NCI-H2227 treated with DMSO at 0.1 percent for 48 hours (cell line): ENCODE data around the gene TBATA.

Source experiments
- DNase-seq: peaks from one replicate; lab custom pipeline; 2025; lab: John Stamatoyannopoulos, UW

TBATA gene

DNA sequence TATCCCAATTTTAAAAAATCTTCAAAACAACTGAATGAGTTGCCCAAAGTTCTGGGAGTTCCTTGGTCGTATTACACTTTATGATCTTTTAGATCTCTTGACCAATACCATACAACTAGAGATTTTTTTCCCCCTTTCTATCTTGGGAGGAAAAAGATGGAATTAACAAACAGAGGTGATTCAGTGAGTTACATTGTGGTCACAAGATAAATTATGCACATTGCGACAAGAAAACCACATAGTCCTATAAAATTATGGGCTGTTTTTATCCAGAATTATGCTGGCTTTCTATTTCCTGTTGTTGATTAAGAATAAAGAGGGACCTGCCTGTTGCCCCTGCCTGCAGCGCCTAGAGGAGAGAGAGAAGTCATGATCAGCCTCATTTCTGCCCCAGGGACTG lies 22.4 kb upstream of the TBATA start:
- no peak for DNase-seq

DNA sequence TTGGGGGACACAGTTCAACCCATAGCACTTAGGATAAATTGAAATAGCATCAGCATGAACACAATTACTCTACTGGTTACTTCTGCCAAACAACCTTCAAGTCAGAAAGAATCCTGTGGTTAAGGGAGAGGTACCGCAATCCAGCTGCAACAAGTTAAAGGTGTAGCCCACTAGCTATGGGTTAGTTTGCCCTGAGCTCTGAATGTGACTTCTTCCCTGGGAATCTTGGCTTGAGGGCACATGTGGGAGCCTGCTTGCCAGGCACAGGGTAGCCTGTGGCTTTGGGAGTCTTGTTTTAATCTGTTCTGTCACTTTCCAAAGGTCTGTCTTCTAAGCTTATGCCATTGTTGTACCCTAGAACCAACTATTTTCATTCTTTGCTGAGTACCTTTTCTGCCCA lies 21.7 kb upstream of the TBATA start:
- DNase-seq = no peak

DNA sequence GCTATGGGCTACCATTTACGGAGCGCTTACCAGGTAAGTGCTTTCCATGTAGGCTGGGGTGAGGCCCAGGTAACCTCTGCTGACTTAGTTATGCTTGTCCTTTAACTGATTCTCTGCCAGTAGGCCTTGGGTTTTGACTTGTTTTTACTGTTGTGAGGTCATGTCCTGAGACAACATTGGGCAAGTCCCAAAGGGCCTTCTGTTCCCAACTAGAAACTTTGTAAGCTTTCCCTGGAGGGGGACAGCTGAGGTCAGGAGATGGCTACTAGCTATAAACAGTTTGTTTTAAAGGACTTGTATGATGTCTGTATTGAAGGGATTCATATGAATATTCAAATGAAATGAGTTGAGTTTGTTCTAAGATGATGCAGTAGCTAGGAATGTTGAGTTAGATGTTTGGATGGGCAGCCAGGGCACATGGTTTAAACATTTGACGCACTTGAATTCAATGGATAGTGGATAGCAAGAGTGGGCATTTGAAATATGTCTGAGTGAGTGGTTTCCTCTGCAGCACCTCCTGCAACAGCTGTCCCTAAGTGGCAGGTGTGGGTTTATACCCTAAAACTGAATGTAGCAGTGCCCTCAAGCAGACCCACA lies 20.5 kb upstream of the TBATA start:
- no peak for DNase-seq

DNA sequence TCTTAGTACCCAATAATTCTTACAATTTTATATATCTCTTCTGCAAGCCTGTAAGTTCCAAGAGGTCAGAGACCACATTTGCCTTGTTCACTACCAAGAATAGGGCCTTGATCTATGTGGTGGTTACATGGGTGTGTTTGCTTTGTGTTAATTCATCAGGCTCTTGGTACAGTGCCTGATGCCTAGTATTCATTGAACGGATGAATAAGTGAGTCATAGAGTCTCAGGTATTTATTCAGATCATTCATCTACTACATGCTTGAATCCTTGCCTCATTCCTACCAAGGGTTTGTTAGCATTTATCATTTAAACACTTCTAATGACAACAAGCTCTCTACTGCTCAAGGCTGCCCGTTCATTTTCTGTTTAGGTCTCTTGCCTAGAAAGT lies 19.2 kb upstream of the TBATA start:
- no peak for DNase-seq

DNA sequence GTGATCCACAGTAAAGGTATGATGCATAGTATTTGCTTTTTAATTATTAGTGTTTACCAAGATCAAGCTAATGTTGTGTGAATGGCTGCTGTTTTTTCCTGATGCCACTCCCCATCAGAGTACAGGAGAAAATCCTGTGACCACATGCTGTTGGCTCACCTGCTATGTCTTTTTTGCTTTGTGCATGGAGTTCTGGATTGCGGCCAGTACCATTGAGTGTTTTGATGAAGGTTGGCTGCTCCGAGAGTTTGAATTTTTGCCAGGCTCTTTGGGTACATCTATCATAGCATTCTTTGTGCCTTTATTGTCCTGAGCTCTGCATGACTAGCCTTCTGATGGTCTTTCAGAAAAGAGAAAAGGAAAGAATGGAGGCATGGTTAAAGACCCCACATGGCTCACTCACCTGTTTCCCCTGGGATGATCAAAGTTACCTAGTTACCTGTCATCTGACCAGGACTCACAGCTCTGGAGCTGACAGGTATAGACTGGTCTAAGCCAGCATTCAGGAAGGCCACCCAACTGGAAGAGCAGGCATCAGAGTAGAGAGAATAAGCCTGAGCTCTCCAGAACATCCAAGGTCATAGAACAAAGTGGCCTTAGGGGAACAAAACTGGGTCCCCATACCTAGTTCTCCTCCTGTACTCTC lies 18.7 kb upstream of the TBATA start:
- no peak for DNase-seq

DNA sequence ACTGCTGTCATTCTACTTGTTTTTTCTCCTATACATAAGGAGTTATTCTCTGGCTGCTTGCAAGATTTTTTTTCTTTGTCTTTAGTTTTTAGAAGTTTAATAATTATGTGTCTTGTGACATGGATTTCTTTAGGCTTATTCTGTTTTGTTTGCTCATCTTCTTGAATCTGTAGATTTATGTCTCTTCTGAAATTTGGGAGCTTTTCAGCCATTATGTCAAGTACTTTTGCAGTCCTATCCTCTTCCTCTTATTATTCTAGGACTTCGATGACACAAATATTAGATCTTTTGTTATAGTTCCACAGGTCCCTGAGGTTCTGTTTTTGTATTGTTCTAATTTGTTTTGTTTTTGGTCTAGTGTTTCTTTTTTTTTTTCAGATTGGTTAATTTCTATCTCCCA lies 16.7 kb upstream of the TBATA start:
- no peak for DNase-seq

DNA sequence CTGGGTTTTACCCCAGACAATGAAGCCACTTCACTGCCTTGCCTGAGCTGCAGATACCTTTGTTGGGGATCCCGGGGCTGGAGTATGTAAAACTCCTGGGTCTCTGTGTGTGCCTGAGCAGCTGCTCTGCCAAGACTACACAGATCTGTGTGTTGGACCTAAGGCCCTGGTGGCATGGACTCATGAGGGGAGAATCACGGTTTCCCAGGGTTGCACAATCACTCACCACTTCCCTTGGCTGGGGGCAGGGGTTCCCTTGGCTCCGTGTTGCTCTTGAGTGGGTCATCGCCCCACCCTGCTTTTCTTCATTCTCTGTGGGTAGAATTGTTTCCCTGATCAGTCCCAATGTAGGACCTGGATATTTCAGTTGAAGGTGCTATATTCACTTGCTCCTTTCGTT lies 13.9 kb upstream of the TBATA start:
- no peak for DNase-seq

DNA sequence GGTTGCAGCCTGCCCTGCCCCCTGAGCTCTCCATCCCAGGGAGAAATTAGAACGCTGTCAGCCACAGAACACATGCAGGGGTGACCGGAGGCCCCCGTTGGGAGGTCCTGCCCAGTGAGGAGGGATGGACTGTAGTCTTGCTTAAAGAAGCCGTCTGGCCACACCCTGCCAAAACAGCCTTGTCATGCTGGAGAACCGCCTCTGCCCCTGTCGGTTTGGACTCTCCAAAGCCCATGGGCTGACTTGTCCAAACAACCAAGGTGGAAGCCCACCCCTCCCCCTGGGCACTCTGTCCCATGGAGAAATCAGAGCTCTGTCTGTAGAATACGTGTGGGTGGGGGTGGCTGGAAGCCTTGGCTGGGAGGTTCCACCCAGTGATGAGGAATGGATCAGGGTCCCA lies 12.7 kb upstream of the TBATA start:
- no peak for DNase-seq

DNA sequence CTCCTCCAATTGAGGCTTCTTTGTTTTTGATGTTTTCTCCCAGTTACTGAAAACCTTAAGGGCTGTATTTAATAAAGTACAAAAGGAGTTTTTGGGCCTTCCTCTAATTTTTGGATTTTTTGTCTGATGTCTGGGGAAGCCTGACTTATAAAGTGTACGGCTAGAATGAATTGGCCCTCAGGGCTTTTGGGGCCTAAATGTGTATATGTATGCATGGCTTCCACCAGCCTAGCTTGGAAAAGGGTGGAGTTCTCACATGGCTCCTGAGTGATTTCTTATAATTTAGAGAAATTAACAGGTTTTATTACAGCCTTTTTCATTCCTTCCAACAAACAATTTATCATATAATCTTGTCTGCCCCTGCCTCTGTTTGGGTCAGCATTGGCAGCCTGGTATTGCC lies 10.4 kb upstream of the TBATA start:
- no peak for DNase-seq

DNA sequence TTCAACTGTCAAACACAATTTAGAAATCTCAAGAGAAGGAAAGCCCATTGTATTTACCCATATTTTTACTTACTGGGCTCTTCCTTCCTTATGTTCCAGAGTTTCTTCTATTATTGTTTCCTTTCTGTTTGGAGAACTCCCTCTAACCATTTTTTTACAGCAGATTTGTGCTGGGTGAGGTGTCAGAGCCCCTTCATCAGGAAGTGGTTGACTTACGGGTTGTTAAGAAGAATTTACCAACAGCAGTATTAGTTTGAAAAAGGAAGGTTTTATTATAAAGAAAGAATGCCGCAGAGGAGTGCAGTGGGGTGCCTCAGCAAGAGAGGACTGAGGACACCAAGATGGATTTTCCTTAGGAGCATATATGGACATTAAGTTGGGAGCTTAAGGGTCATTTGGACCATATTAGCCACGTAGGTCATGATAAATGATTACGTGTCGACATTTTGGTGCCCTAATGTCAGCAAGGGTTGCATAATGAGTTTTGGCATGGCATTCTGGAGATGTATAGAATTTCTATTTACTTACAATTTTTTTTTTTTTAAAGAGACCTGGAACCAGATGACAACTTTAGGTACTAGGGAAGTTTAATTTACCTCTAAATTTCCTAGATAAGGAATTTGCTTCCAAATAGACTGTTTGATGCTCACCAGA lies 6.3 kb upstream of the TBATA start:
- no peak for DNase-seq

DNA sequence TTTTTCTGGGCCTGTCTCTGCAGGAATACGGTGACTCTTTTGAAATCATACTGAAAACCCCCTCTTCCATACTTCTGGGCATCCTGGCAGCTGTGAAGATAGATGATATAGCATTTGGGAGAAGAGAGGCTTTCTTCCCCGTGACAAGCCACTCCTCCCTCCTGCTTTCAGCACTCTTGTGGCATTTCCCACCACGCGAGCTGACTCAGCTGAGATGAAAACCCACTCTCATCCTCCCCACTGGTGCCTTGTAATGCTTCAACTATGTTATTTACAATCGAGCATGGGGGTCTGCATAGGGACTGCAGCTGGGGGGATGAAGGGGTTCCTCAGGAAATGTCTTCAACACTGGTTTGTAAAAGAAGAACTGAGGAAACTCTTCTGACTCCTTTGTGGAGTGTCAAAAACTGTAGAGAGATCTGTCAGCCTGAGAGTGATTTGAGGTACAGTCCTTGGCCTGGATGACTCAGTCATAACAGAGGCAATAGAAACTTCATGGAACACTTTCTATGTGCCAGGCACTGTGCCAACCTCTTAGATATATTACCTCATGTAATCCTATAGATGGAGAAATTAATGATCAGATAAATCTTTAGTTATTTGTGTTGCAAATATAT lies 1.7 kb upstream of the TBATA start:
- DNase-seq = no peak

DNA sequence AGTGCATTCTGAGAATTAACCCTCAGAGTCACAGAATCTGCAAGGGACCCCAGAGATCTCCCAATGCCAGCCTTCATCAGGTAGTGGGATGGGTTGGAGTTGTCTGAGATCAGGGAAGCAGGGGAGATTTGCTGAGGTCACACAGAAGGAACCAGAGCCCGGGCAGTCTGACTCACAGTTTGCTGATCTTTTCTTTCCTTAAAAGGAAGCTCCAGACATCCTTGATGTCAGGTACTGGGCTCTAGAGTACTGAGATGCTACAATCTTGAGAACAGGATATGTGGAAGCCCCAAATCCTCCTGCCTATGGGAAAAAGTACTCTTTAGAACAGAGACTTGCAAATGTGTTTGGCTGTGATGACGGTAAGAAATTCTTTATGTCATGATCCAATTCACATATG lies 706 bp downstream of the TBATA start:
- DNase-seq = no peak

DNA sequence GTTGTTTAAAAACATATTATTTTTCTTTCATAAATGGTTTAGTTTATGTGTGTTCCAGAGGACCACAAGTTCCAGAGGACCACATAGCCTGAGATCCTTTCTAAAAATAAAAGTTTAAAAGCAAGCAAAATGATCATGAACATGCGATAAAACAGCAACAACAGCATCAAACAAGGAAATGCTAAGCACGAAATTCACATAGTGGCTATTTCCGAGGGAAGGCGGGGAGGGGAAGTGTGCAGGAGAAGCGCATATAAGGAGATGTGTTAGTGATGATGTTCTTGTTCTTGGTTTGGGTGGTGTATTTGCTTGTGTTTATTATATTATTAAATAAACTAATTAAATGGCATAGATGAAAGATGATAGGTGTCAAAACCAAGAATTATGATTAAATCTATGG lies 1.2 kb downstream of the TBATA start:
- no peak for DNase-seq

DNA sequence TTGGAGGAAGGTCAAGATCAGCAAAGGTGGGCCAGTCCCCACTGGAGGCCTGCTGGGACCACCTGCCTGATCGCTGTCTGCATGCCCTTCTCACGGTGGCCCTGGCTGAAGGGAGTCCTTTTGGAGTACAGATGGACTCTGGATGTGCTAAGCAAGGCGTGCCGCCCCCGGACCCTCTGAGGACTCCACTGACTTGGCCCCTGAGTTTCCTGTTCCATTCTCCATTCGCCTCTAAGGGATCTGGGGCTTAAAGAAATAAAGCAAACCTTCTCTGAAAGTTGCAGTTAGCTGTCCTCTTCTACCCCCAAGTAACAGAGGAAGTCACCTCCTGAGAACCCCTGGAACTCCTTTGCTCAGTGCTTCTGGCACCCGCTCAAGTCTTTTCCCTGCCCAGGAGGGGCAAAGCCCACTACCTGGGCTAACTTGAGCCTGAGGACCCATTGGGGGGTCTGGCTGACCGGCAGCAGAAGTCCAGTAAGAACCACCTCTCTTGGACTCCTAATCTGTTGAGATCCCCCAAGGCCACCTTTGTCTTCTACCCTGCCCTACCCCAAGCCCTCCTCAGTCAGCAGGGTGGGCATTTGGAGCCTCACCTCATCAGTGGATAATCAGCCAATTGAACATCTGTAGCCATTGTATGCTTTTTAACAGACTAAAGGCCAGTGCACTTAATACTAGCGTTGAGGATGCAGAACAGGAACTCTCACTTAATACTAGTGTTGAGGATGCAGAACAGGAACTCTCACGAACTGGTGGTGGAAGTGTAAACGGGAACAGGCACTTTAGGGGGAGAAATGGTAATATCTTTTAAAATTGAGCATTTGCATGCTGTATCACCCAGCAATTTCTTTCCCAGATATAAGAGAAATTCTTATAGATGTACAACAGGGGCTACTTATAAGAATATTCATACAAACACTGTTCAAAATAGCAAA lies 2.2 kb downstream of the TBATA start:
- no peak for DNase-seq

DNA sequence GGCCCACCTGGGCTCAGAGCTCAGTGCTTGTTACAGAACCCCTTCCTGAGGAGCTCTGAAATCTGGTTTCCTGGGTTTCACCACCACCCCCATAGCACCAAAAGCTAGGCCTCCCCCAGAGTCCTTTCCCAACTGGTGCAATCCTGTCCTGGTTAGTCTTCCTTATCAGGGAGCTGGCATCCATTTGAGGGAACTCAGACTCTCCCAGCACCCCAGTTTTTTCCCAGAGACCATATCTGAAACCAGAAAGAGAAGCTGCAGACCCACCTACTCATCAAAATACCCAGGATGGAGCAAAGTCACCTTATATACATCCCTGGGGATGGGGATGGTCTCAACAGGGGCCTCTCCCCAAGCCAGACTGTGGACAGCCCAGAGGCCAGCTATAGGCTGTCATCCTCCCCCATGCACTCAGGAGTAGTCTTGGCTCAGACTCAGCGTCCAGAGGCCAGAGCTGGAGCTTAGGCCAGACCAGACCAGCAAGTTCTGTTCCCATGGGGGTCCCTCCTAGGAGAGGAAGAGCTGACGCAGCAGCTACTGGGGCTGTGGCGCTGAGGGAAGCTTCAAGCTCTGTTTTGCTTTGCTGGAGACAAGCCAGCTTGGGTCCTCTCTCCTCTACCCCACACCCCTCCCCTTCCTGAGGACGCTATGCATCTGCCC lies 3.0 kb downstream of the TBATA start:
- DNase-seq = no peak

DNA sequence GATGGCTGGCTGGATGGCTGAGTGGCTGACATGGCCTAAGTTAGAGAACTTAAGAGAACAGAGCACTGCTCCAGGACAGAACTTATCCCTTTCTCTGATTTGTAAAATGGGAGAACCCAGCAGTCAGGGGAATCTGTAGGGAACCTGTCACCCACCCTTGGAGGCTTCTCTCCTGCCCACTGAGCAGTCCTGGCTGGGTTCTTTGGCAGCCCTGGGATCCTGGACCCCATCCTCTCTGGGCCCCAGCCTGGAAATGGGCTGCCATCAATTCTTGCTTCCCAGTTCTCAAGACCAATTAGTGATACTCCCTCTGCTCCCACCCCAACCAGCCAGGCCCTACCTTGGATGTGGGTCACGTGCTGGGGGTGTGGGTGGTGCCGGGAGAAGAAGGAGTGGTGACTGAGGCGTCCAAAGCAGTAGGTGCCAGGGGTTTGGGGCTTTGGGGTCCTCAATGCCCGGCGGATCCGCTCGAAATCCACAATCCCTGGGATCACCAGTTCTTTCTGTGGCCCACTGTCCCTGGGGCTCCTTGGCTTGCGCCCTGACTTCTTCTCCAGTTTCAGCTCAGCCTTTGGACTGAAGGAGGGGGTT lies 3.6 kb downstream of the TBATA start:
- no peak for DNase-seq

DNA sequence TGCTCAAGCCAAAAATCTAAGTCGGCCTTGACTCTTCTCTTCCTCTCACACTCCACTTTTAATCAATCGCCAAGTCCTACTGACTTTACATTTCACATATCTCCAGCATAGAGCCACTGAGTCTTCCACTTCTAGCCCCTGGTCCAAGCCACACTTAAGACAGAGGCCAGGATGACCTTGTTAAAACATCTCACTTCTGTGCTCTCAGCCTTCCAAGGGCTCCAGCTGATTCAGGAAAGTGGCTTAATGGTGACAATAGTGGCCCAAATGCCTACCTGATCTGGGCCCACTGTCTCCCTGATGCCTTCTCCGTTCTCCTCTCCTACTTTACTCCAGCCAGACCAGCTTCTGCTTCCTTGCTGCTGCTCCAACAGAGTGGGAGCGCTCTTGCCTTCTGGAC lies 4.4 kb downstream of the TBATA start:
- no peak for DNase-seq

DNA sequence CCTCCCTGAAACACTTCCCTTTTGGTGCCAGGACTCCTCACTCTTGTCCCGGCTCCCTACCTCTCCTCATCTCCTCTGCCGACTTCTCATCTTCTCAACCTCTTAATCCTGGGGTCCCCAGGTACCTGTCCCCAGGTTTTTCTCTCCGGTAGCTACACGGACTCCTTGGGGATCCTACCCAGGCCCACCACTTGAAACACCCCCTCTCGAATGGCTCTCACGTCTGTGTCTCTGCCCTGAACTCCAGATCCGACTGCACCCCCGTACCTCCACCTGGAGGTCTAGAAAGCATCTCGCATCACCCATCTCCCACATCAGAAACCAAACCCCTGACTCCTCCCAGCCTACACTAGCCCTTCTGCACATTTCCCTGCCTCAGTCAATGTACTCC lies 4.8 kb downstream of the TBATA start:
- no peak for DNase-seq

DNA sequence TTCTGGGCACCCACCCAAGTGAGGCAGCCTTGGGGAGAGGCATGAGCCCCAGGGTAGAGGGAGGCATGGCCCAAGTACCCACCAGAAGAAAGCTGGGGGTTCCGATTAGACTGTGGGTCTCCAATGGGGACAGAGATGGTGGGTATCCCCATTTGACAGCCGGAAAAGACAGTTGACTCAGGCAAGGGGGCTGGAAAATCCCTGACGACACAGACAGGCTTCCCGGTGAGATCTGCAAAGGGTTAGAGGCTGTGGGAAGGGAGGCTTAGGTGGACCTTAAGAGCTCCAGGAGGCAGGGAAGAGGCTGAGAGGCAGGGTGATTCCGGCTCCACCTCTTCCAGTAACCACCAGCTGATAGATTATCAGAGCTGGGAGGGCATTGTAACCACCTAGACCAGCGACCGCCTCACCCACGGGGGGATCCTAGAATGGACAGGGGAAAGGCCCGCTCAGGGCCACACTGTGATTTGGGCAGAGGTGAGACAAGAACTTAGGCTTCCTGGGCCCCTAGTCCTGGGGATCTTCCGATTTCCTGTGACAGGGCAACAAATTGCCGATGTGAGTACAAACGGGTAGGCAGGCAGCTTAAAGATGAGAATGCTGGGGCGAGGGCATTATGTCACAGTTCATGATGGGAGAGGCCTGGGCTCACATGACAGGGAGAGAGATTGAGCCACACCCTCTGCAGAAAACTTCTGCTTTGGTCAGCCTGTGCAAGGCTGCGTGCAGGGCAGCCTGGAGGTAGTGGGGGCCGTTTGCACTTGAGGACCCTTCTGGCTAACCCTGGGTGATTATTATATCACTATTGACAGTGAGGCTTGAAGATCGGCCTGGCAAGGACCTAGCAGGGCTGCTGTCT lies 5.4 kb downstream of the TBATA start:
- no peak for DNase-seq

DNA sequence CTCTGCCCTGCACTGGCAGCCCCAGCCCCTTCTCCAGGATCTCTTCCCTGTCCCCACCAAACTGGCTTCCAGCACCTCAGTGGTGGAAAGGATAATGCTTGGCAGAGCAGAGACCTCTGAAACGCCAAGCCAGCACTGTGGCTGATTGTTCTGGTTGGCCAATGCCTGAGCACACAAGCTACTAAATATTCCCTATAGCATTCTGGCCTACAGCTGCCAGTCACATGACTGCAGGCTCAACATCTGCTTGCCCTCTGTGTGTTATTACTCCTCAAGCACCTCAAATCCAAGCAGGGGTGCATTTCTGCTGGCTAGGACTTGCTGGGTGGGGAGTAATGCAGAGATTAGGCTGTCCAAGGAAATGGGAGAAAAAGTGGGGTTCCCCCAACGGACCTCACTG lies 6.1 kb downstream of the TBATA start:
- no peak for DNase-seq
